Smooth muscle cell (in vitro differentiated cells): Measurements from ENCODE around the gene ASTN2. TPM values are rescaled to one million over a fixed set of nuclear protein-coding genes. Genes with fewer than 3 reads are reported as not detected.

Source experiments
- DNase-seq: peaks from one replicate; lab custom pipeline; 2025; ENCODE audit not compliant: unreplicated experiment; lab: John Stamatoyannopoulos, UW
- H2AFZ ChIP-seq: fragments of 200-600 bp; sonication (generic); 2 replicates; pipeline ENCODE4 v1.6.0; 2016; ENCODE audit warnings: antibody characterized with exemption, low read depth, mild to moderate bottlenecking
- H3F3A ChIP-seq: fragments of 200-600 bp; sonication (generic); 2 replicates; pipeline ENCODE4 v1.6.0; 2017; ENCODE audit warnings: antibody characterized with exemption, low read depth
- H3K27ac ChIP-seq: fragments of 200-600 bp; sonication (generic); 2 replicates; pipeline ENCODE4 v1.5.1; 2016; ENCODE audit warnings: low read depth, mild to moderate bottlenecking
- H3K27me3 ChIP-seq: fragments of 200-600 bp; sonication (generic); 2 replicates; pipeline ENCODE4 v1.6.1; 2016; ENCODE audit warnings: low read depth, mild to moderate bottlenecking
- H3K36me3 ChIP-seq: fragments of 200-600 bp; sonication (generic); 2 replicates; pipeline ENCODE4 v1.5.1; 2016; ENCODE audit warnings: low read depth
- H3K4me1 ChIP-seq: fragments of 200-600 bp; sonication (generic); 2 replicates; pipeline ENCODE4 v1.5.1; 2016; ENCODE audit warnings: low read depth
- H3K4me2 ChIP-seq: fragments of 200-600 bp; sonication (generic); 2 replicates; pipeline ENCODE4 v1.6.0; 2016; ENCODE audit warnings: mild to moderate bottlenecking
- H3K4me3 ChIP-seq: fragments of 200-600 bp; sonication (generic); 2 replicates; pipeline ENCODE4 v1.5.1; 2016; ENCODE audit warnings: mild to moderate bottlenecking
- H3K79me2 ChIP-seq: fragments of 200-600 bp; sonication (generic); 2 replicates; pipeline ENCODE4 v1.6.0; 2016; ENCODE audit warnings: low read depth, mild to moderate bottlenecking
- H3K9ac ChIP-seq: fragments of 200-600 bp; sonication (generic); 2 replicates; pipeline ENCODE4 v1.6.0; 2016; ENCODE audit warnings: low read depth
- H3K9me3 ChIP-seq: fragments of 200-600 bp; sonication (generic); replicated peaks from 2 replicates; pipeline ENCODE4 v1.5.1; 2016; ENCODE audit warnings: low read depth
- H4K20me1 ChIP-seq: fragments of 200-600 bp; sonication (generic); 2 replicates; pipeline ENCODE4 v1.6.0; 2016; ENCODE audit warnings: low read depth
- CTCF ChIP-seq: fragments of 200-600 bp; sonication (generic); IDR thresholded peaks from 2 replicates; pipeline ENCODE4 v1.5.1; 2017; ENCODE audit warnings: borderline replicate concordance, mild to moderate bottlenecking, antibody characterized with exemption; ENCODE audit not compliant: insufficient read depth, poor library complexity, severe bottlenecking
- WGBS: methylation state at CpG from one replicate; pipeline ENCODE4 v1.1.7; 2016; ENCODE audit warnings: low lambda C conversion rate; 5-methylcytosine and 5-hydroxymethylcytosine counted together
- polyA plus RNA-seq: library from polyadenylated mRNA; unstranded; fragments of >200 nt; fragmentation: Nextera tagmentation; extraction: Ambion mirVana; gene quantifications from 2 replicates; pipeline ENCODE4 v1.2.1, GENCODE V29; 2016
- total RNA-seq: library from RNA; depleted of rRNA; stranded (reverse); fragments of >200 nt; gene quantifications from 2 replicates; pipeline ENCODE4 v1.2.3, GENCODE V29; 2014

Gene ASTN2
- total and polyA plus RNA-seq, 2 experiments from 2014 or later = 6.5 to 6.7 TPM

- no peak overlapping the region for H3K4me2 ChIP-seq
- H3F3A ChIP-seq = no peaks in the 10 kb centered on the region
- WGBS = 92% methylated on average over 5 of the region's 5 CpGs
- no peak for DNase-seq
- no peak overlapping the region for H3K9ac ChIP-seq
- no peaks in the 10 kb centered on the region for H3K79me2 ChIP-seq
- H4K20me1 ChIP-seq = no peaks in the 10 kb centered on the region
- no peaks in the 10 kb centered on the region for H3K4me1 ChIP-seq
- H2AFZ ChIP-seq = no peak overlapping the region
- no peaks in the 10 kb centered on the region for H3K27me3 ChIP-seq
- H3K27ac ChIP-seq = no peak overlapping the region
- H3K9me3 ChIP-seq = no peaks in the 10 kb centered on the region
- TF ChIP-seq CTCF = no peak
- H3K36me3 ChIP-seq = no peaks in the 10 kb centered on the region
- H3K4me3 ChIP-seq = no peak overlapping the region
Observed at GRCh38 chr9:116558818-116559540, 855.9 kb downstream of the ASTN2 start.

- no peaks in the 10 kb centered on the region for H4K20me1 ChIP-seq
- H3K4me1 ChIP-seq = no peaks in the 10 kb centered on the region
- H2AFZ ChIP-seq = no peak overlapping the region
- H3K79me2 ChIP-seq = no peaks in the 10 kb centered on the region
- H3K4me3 ChIP-seq = no peak overlapping the region
- no peak overlapping the region for H3K9ac ChIP-seq
- TF ChIP-seq CTCF = no peak
- no peaks in the 10 kb centered on the region for H3K9me3 ChIP-seq
- H3K27ac ChIP-seq = no peak overlapping the region
- no peaks in the 10 kb centered on the region for H3K27me3 ChIP-seq
- H3K36me3 ChIP-seq = no peaks in the 10 kb centered on the region
- H3K4me2 ChIP-seq = no peak overlapping the region
- no peak for DNase-seq
- H3F3A ChIP-seq = no peaks in the 10 kb centered on the region
Observed at GRCh38 chr9:116558035-116558434, 856.8 kb downstream of the ASTN2 start.

GRCh38 chr9:116555556-116556155 lies 859.2 kb downstream of the ASTN2 start:
- DNase-seq = no peak
- no peak overlapping the region for H3K27ac ChIP-seq
- H3K9me3 ChIP-seq = no peaks in the 10 kb centered on the region
- WGBS = 91% methylated on average over 3 of the region's 3 CpGs
- no peaks in the 10 kb centered on the region for H3F3A ChIP-seq
- H2AFZ ChIP-seq = no peak overlapping the region
- no peak overlapping the region for H3K9ac ChIP-seq
- TF ChIP-seq CTCF = no peak
- no peak overlapping the region for H3K4me2 ChIP-seq
- no peaks in the 10 kb centered on the region for H3K36me3 ChIP-seq
- no peak overlapping the region for H3K4me3 ChIP-seq
- H3K4me1 ChIP-seq = peaks cover 5% of the 10 kb centered on the region
- no peaks in the 10 kb centered on the region for H3K79me2 ChIP-seq
- H4K20me1 ChIP-seq = no peaks in the 10 kb centered on the region
- H3K27me3 ChIP-seq = no peaks in the 10 kb centered on the region

GRCh38 chr9:116555119-116555518 lies 859.7 kb downstream of the ASTN2 start:
- no peak overlapping the region for H3K27ac ChIP-seq
- no peaks in the 10 kb centered on the region for H3K36me3 ChIP-seq
- no peak overlapping the region for H3K4me3 ChIP-seq
- no peaks in the 10 kb centered on the region for H4K20me1 ChIP-seq
- no peak overlapping the region for H3K9ac ChIP-seq
- H3K79me2 ChIP-seq = no peaks in the 10 kb centered on the region
- H3K4me1 ChIP-seq = peaks cover 8% of the 10 kb centered on the region
- no peak overlapping the region for H3K4me2 ChIP-seq
- no peak overlapping the region for H2AFZ ChIP-seq
- DNase-seq = no peak
- TF ChIP-seq CTCF = no peak
- 84% methylated on average over 7 of the region's 7 CpGs for WGBS
- H3K9me3 ChIP-seq = no peaks in the 10 kb centered on the region
- H3K27me3 ChIP-seq = no peaks in the 10 kb centered on the region
- peaks cover 3% of the 10 kb centered on the region for H3F3A ChIP-seq
